Neural progenitor cell (in vitro differentiated cells): Measurements from ENCODE around the gene ITGA8.

ENCODE experiments used
- CTCF ChIP-seq: fragments of 200-600 bp; sonication (generic); IDR thresholded peaks from 2 replicates; pipeline ENCODE4 v1.5.1; 2017; ENCODE audit warnings: antibody characterized with exemption, mild to moderate bottlenecking
- EZH2 ChIP-seq: fragments of 200-600 bp; sonication (generic); IDR thresholded peaks from 2 replicates; pipeline ENCODE4 v1.6.1; 2017; ENCODE audit warnings: antibody characterized with exemption, mild to moderate bottlenecking, moderate library complexity
- EZH2phosphoT487 ChIP-seq: fragments of 200-600 bp; sonication (generic); IDR thresholded peaks from 2 replicates; pipeline ENCODE4 v1.6.1; 2017; ENCODE audit warnings: antibody characterized with exemption

GRCh38 chr10:15545266-15545665 lies 174.5 kb downstream of the ITGA8 start:
- TF ChIP-seq EZH2 = no peak
- TF ChIP-seq CTCF = no peak
- no peak for TF ChIP-seq EZH2phosphoT487
